A673 (cell line): ENCODE measurements around the gene CCDC15.

Experiments
- EZH2 ChIP-seq: fragments of 200-600 bp; sonication (generic); IDR thresholded peaks from 2 replicates; pipeline ENCODE4 v1.6.1; 2017; ENCODE audit warnings: borderline replicate concordance, low read depth, mild to moderate bottlenecking, mixed read lengths, antibody characterized with exemption, low read length; ENCODE audit not compliant: poor library complexity, severe bottlenecking
- TF ChIP-seq, protein P1 (sequence below): fragments of 300-800, 200-600 bp; sonication (generic); conservative IDR thresholded peaks from 2 replicates; pipeline ENCODE4 v1.5.1; 2017; ENCODE audit warnings: low read depth, mild to moderate bottlenecking, antibody characterized with exemption, low read length, moderate library complexity, mixed read lengths

DNA sequence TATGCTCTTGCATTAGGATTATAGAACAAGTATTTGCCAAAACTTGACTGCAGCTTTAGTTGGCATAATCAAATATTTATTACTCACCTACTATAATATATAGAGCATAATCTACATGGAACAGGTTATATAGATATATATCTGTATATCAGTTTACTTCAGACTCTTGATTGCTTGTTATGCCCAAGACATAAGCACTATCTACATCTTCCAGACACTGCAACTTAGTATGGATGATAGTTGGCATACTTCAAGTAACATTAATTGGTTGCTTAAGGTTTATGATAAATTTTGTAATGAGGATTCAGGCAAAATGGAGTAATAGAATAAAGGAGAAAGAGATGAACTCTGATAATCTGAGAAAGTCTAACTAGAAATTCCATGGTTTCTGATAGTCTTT lies 1.0 kb downstream of the CCDC15 start:
- TF ChIP-seq, protein P1, sequence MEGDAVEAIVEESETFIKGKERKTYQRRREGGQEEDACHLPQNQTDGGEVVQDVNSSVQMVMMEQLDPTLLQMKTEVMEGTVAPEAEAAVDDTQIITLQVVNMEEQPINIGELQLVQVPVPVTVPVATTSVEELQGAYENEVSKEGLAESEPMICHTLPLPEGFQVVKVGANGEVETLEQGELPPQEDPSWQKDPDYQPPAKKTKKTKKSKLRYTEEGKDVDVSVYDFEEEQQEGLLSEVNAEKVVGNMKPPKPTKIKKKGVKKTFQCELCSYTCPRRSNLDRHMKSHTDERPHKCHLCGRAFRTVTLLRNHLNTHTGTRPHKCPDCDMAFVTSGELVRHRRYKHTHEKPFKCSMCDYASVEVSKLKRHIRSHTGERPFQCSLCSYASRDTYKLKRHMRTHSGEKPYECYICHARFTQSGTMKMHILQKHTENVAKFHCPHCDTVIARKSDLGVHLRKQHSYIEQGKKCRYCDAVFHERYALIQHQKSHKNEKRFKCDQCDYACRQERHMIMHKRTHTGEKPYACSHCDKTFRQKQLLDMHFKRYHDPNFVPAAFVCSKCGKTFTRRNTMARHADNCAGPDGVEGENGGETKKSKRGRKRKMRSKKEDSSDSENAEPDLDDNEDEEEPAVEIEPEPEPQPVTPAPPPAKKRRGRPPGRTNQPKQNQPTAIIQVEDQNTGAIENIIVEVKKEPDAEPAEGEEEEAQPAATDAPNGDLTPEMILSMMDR, result no peak
- TF ChIP-seq EZH2, result no peak
